GM19438 (cell line): ENCODE results near the gene VAV2.
A peak's percentile ranks its signal among the peaks of the same experiment; 100 is the strongest.
"Not testable (repeated sequence)": the region's sequence is repeated elsewhere in the genome, so short reads cannot be mapped to it uniquely, and the experiment has no call there.

Experiments
- ATAC-seq: cut with Tn5 transposase; IDR thresholded peaks from one replicate; pipeline ENCODE4 v1.9.1; 2021; ENCODE audit warnings: low read depth; ENCODE audit not compliant: unreplicated experiment

VAV2 gene

GRCh38 chr9:133997584-133997983 lies 5.5 kb upstream of the VAV2 start:
- no peak for ATAC-seq

GRCh38 chr9:133996531-133997520 lies 4.7 kb upstream of the VAV2 start:
- ATAC-seq, result no peak

- ATAC-seq, result no peak
Observed at GRCh38 chr9:133995012-133995896, 3.1 kb upstream of the VAV2 start.

- no peak for ATAC-seq
Observed at GRCh38 chr9:133994353-133995011, 2.4 kb upstream of the VAV2 start.

- ATAC-seq, result no peak
Observed at GRCh38 chr9:133993635-133994253, 1.6 kb upstream of the VAV2 start.

GRCh38 chr9:133992780-133993634 lies 883 bp upstream of the VAV2 start:
- peak; percentile 57 for ATAC-seq

- ATAC-seq, result no peak
Observed at GRCh38 chr9:133991214-133991921, 756 bp downstream of the VAV2 start.

GRCh38 chr9:133990366-133991213 lies 1.5 kb downstream of the VAV2 start:
- no peak for ATAC-seq

- ATAC-seq, result no peak
Observed at GRCh38 chr9:133989625-133990365, 2.3 kb downstream of the VAV2 start.

- not testable (repeated sequence) for ATAC-seq
Observed at GRCh38 chr9:133988771-133989170, 3.4 kb downstream of the VAV2 start.

- ATAC-seq, result no peak
Observed at GRCh38 chr9:133987946-133988665, 4.0 kb downstream of the VAV2 start.

GRCh38 chr9:133987446-133987788 lies 4.7 kb downstream of the VAV2 start:
- no peak for ATAC-seq

GRCh38 chr9:133986774-133987445 lies 5.2 kb downstream of the VAV2 start:
- no peak for ATAC-seq

- ATAC-seq, result no peak
Observed at GRCh38 chr9:133986061-133986460, 6.1 kb downstream of the VAV2 start.

- ATAC-seq, result no peak
Observed at GRCh38 chr9:133982971-133983720, 9.0 kb downstream of the VAV2 start.
